ENCODE data around the gene ABTB1. TPM values are rescaled to one million over a fixed set of nuclear protein-coding genes. Genes with fewer than 3 reads are reported as not detected.

Gene ABTB1
- polyA plus RNA-seq, 1 donor from 2014 or later, result 2.0 TPM

DNA sequence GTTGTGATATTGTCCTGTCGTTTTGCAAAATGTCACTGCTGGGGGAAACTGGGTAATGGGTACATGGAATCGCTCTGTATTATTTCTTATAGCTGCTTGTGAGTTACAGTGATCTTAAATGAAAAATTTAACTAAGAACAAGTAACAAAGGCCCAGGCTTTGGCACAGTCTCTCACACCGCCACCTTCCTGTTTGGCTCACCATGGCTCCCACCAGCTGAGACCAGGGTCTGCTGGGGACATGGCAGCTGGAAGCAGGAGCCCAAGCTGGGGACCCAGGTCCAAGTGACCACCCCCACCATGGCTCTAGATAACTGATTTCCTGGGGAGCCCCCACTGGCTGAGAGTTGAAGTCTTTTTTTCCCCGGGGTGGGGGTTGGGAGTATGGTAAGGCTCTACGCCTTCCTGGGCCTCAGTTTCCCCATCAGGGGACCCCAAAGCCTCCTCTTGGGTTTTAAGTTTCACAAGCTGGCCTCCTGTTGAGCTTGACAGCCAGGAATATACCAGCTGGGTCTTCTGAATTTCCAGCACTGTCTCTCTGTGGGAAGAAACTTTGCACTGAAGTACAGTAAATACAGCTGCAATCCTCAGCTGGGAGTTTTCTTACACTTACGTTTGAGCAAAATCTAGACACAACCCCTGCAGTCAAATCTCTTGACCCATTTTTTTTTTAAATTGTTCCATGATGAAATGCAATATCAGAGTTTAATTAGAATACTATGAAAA lies 26.1 kb downstream of the ABTB1 start:
- no peak overlapping the region for H3K9ac ChIP-seq (ENCODE audit: low read length)
- H4K20me1 ChIP-seq (ENCODE audit: insufficient read depth), result no peaks in the 10 kb centered on the region
- H3K4me2 ChIP-seq (ENCODE audit: low read length), result no peak overlapping the region
- no peak overlapping the region for H3K4me3 ChIP-seq (ENCODE audit: low read length)
- no peak overlapping the region for H3K27ac ChIP-seq (ENCODE audit: low read length)
- no peaks in the 10 kb centered on the region for H3K27me3 ChIP-seq (ENCODE audit: insufficient read depth, low read depth, low read length)
- no peak for TF ChIP-seq EP300 (conservative IDR thresholded peaks at IDR 0.05; ENCODE audit: poor library complexity, severe bottlenecking)
- TF ChIP-seq RAD21 (conservative IDR thresholded peaks at IDR 0.05), result no peak
- TF ChIP-seq, protein P1, sequence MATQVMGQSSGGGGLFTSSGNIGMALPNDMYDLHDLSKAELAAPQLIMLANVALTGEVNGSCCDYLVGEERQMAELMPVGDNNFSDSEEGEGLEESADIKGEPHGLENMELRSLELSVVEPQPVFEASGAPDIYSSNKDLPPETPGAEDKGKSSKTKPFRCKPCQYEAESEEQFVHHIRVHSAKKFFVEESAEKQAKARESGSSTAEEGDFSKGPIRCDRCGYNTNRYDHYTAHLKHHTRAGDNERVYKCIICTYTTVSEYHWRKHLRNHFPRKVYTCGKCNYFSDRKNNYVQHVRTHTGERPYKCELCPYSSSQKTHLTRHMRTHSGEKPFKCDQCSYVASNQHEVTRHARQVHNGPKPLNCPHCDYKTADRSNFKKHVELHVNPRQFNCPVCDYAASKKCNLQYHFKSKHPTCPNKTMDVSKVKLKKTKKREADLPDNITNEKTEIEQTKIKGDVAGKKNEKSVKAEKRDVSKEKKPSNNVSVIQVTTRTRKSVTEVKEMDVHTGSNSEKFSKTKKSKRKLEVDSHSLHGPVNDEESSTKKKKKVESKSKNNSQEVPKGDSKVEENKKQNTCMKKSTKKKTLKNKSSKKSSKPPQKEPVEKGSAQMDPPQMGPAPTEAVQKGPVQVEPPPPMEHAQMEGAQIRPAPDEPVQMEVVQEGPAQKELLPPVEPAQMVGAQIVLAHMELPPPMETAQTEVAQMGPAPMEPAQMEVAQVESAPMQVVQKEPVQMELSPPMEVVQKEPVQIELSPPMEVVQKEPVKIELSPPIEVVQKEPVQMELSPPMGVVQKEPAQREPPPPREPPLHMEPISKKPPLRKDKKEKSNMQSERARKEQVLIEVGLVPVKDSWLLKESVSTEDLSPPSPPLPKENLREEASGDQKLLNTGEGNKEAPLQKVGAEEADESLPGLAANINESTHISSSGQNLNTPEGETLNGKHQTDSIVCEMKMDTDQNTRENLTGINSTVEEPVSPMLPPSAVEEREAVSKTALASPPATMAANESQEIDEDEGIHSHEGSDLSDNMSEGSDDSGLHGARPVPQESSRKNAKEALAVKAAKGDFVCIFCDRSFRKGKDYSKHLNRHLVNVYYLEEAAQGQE (IDR thresholded peaks at IDR 0.05; ENCODE audit: borderline replicate concordance), result no peak
- TF ChIP-seq EZH2 (IDR thresholded peaks at IDR 0.05; ENCODE audit: borderline replicate concordance, insufficient read depth, low read length, poor library complexity, severe bottlenecking), result no peak
- TF ChIP-seq, protein P2, sequence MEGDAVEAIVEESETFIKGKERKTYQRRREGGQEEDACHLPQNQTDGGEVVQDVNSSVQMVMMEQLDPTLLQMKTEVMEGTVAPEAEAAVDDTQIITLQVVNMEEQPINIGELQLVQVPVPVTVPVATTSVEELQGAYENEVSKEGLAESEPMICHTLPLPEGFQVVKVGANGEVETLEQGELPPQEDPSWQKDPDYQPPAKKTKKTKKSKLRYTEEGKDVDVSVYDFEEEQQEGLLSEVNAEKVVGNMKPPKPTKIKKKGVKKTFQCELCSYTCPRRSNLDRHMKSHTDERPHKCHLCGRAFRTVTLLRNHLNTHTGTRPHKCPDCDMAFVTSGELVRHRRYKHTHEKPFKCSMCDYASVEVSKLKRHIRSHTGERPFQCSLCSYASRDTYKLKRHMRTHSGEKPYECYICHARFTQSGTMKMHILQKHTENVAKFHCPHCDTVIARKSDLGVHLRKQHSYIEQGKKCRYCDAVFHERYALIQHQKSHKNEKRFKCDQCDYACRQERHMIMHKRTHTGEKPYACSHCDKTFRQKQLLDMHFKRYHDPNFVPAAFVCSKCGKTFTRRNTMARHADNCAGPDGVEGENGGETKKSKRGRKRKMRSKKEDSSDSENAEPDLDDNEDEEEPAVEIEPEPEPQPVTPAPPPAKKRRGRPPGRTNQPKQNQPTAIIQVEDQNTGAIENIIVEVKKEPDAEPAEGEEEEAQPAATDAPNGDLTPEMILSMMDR (IDR thresholded peaks at IDR 0.05; ENCODE audit: poor library complexity, severe bottlenecking), result no peak
- TF ChIP-seq SMC3 (conservative IDR thresholded peaks at IDR 0.05; ENCODE audit: poor library complexity), result no peak
- TF ChIP-seq POLR2AphosphoS5 (IDR thresholded peaks at IDR 0.05), result no peak
- no peak for TF ChIP-seq TAF1 (IDR thresholded peaks at IDR 0.05; ENCODE audit: low read depth)
- no peak for TF ChIP-seq MXI1 (conservative IDR thresholded peaks at IDR 0.05; ENCODE audit: poor library complexity, severe bottlenecking)
- H3K79me2 ChIP-seq (replicated peaks; ENCODE audit: insufficient read depth, low read length), result no peaks in the 10 kb centered on the region
- no peaks in the 10 kb centered on the region for H3K36me3 ChIP-seq (ENCODE audit: insufficient read depth, low read length)
- H3F3A ChIP-seq (ENCODE audit: insufficient read depth, low read length, poor library complexity, severe bottlenecking), result no peaks in the 10 kb centered on the region
- no peak overlapping the region for H2AFZ ChIP-seq (ENCODE audit: low read depth, low read length)
- no peaks in the 10 kb centered on the region for H3K9me2 ChIP-seq (ENCODE audit: insufficient read depth, low read length)
- H3K9me3 ChIP-seq (ENCODE audit: low read length), result no peaks in the 10 kb centered on the region

DNA sequence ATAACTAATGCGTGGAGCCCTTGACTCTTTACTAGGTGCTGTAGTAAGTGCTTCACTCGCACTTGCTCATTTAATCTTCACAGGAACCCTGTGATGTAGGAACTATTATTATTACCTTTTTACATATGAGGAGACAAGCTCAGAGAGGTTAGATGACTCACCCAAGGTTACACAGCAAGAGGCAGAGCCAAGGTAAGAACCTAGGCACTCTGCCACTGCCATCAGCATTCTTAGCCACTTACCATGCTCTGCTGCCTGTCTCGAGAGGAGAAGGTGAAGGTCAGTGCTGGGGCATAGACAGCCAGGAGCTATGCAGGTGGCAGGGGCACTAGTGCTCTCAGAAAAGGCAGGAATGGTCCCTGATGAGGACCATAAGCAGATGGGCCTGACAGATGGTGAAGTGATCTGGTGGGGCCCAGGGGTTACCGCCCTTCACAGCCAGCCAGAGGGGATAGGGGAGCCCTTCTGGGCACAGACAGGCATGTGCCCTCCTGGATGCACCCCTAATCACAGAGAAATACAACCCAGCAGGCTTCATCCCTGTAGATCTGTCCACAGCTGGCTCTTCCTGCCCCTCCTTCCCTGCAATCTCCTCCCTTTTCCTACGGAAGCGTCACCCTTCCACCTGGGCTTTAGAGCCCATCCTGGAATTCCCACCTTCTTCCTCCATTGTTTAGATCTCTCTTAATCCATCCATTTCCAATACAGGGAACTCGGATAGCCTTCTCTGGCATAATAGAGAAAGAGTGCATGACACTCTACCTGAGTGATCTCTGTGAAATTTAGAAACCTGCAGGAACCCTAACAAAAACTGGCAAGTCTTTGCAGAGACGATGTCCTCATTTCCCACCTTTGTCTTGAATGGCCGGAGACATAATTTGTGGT lies 26.9 kb downstream of the ABTB1 start:
- TF ChIP-seq TAF1 (IDR thresholded peaks at IDR 0.05; ENCODE audit: low read depth) (no peak), RAD21 (conservative IDR thresholded peaks at IDR 0.05) (no peak), EP300 (conservative IDR thresholded peaks at IDR 0.05; ENCODE audit: poor library complexity, severe bottlenecking) (no peak), MXI1 (conservative IDR thresholded peaks at IDR 0.05; ENCODE audit: poor library complexity, severe bottlenecking) (no peak), EZH2 (IDR thresholded peaks at IDR 0.05; ENCODE audit: borderline replicate concordance, insufficient read depth, low read length, poor library complexity, severe bottlenecking) (no peak), SMC3 (conservative IDR thresholded peaks at IDR 0.05; ENCODE audit: poor library complexity) (no peak), POLR2AphosphoS5 (IDR thresholded peaks at IDR 0.05) (no peak)
- TF ChIP-seq, protein P2 (IDR thresholded peaks at IDR 0.05; ENCODE audit: poor library complexity, severe bottlenecking), result no peak
- TF ChIP-seq, protein P1 (IDR thresholded peaks at IDR 0.05; ENCODE audit: borderline replicate concordance), result no peak
- no peaks in the 10 kb centered on the region for H4K20me1 ChIP-seq (ENCODE audit: insufficient read depth)
- H3K9me2 ChIP-seq (ENCODE audit: insufficient read depth, low read length), result no peaks in the 10 kb centered on the region
- no peaks in the 10 kb centered on the region for H3F3A ChIP-seq (ENCODE audit: insufficient read depth, low read length, poor library complexity, severe bottlenecking)
- H3K4me2 ChIP-seq (ENCODE audit: low read length), result no peak overlapping the region
- no peaks in the 10 kb centered on the region for H3K9me3 ChIP-seq (ENCODE audit: low read length)
- H3K4me3 ChIP-seq (ENCODE audit: low read length), result no peak overlapping the region
- no peak overlapping the region for H2AFZ ChIP-seq (ENCODE audit: low read depth, low read length)
- no peaks in the 10 kb centered on the region for H3K27me3 ChIP-seq (ENCODE audit: insufficient read depth, low read depth, low read length)
- no peaks in the 10 kb centered on the region for H3K79me2 ChIP-seq (replicated peaks; ENCODE audit: insufficient read depth, low read length)
- no peak overlapping the region for H3K27ac ChIP-seq (ENCODE audit: low read length)
- no peak overlapping the region for H3K9ac ChIP-seq (ENCODE audit: low read length)
- no peaks in the 10 kb centered on the region for H3K36me3 ChIP-seq (ENCODE audit: insufficient read depth, low read length)
